ENCODE results near the gene SYT3.

SYT3 gene

DNA sequence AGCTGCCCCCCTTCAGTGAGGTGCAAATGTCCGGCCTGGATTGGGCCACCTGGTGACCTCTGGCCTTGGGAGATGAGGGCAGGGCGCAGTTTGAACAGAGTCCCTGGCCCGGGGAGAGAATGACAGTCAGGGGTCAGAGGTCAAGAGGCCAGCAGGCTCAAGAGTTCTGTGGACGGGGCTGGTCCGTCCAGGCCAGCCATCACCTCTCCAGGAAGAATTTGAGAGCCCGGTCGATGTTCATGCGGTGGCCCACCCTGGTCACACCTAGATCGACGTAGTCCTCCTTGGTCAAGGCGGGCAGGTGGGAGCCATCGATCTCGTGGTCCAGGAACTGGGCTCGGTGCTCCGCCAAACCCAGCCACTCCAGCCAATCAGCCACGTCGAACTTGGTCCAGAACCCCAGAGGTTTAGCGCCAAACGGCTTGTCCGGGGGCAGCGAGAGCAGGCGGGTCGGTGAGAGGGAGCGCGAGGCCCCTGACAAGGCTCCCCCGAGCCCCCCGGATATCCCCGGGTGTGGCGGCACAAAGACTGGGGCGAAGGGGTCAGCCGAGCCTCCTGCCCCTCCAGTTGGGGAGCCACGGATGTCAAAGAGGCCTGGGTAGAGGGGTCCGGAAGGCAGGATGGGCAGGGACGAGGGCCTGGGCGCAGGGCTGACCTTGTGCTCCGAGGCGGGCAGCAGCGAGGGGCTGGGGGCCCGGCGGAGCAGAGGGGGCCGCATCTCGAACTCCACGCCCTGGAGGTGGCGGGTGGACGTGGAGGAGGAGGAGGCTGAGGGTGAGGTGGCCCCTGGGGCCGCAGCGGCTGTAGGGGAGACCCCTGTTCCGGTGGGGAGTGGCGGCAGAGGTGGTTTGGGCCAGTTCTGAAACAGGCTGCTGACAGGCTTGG lies 22.3 kb upstream of the SYT3 start:
- DNase-seq (ENCODE audit: low read depth) = no peak

DNA sequence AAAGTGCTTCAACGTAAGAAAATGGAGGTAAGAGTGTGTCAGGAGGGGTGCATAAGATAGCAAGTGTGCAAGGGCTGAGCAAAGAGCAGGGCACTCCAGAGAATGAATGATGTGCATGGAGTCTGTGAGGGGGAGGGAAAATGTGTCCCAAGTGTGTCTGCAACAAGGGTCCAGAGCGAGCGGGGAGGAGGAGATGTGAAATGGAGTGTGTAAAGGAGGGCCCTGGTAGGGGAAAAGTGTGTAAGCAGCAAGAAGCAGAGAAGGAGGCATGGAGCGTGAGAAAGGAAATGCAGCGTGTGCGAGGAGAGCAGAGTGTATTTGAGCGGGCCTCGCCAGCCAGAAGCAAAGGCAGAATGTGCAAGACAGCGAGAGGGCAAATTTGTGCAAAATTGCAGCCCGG lies 21.3 kb upstream of the SYT3 start:
- no peak for DNase-seq (ENCODE audit: low read depth)

DNA sequence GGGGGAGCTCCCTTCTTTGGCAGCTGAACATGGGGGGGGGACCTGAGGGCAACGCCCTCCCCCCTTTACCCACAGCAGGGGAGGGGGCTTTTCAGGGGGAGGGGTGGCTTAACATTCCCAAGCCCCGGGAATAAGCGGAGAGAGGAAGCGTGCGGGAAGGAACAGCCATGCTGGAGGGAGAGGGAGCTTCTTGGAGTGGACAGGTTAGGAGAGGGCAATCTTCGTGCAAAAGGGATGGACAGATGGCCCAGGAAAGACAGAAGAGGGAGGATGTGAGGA lies 20.3 kb upstream of the SYT3 start:
- no peak for DNase-seq (ENCODE audit: low read depth)

DNA sequence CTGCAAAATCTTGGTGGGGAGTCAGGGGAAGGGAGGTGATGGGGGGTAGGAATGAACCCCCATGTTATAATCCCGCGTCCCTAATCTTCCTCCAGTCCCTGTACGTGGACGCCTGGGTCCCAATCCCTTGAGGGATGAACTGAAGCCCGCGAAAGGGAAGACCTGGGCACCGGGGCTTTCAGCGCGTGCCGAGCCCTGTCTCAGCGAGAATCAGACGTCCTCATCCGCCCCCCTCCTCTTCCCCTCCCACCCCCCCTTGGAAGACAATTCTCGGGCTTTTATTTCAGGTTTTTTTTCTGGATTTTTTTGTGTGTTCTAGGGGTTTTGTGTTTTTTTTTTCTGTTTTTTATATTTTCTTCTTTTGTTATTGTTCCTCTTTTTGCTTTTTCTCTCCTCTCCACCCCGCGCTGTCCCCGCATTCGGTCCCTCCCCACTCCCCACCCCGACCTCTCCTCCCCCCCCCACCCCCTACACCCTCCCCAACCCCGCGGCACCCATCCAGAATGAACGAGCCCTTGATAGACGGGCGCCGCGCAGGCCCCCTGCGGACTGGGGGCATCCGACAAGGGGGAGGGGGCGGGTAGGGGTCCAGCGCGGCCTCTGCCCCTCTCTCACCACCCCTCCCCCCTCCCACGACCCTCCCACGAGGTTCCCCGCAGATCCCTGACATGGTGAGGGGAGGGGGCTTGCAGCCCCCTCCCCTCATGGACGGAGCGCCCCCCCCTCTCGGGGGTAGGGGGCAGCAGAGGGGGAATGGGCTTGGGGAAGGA lies 19.8 kb upstream of the SYT3 start:
- DNase-seq (ENCODE audit: low read depth) = no peak

DNA sequence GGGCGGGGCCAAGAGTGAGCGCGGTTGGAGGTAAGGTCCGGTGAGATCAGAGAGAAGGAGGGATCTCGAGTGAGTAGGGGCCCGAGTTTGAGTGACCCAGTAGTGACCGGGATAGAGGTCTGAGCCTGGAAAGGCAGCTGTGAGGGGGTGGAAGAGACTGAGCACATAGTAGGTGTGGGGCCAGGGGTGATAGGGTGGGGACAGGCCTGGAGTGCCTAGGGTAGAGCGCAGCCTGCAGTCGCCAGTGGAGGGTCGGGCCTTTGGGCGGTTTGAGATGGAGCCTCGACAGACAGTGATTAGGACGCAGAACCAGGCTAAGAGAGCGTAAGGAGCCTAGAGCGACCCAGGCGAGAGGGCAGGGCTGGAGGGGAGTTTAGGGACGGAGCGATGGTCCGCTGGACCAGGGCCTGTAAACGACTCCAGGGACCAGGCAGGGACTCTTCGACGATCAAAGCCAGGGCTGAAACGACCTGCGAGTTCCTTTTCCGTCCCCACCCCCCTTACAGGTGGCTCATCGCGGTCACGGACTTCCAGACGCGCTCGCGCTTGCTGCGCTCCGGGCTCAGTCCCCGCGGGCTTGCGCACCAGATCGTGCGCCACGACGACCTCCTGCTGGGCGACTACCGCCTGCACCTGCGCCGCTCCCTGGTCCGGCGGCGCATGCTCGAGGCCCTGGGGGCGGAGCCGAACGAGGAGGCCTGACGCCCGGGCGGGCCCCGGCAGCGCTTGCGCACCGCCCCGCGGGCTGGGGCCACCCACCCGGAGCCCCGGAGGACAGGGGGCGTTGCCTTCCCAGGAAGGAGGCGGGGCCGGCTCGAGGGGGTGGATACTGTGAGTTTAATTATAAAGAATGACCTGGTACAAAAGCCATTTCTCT lies 19.0 kb upstream of the SYT3 start:
- no peak for DNase-seq (ENCODE audit: low read depth)

DNA sequence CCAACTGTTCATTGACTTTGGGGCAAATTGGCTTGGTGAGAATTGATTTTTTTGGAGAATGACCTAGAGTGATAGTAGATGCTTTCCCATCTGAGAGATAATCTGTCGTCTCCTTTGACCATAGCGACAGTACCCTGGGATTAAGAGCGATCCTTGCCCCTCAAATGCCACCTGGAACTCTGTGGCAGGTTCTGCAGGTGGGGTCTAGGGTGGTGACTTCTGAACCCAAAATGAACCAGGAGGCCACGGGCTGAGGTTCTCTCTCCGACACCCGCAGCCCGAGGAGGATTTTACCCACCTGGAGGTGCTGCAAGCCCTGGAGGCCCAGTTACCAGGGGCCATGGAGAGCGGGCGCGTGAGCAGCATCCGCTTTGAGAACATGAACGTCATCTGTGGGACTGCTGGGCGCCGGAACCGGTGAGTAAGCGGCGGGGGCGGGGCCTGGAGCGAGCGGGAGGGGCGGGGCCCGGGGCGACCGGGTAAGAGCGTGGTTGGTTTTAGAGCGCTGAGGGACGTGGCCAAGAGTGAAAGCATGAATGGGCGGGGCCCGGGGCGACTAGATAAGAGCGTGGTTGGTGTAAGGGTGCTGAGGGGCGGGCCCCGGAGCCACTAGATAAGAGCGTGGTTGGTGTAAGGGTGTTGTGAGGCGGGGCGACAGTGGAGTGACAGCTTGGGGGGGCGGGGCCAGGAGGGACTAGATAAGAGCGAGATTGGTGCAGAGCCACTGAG lies 18.2 kb upstream of the SYT3 start:
- peak; percentile 62 for DNase-seq (ENCODE audit: low read depth)

DNA sequence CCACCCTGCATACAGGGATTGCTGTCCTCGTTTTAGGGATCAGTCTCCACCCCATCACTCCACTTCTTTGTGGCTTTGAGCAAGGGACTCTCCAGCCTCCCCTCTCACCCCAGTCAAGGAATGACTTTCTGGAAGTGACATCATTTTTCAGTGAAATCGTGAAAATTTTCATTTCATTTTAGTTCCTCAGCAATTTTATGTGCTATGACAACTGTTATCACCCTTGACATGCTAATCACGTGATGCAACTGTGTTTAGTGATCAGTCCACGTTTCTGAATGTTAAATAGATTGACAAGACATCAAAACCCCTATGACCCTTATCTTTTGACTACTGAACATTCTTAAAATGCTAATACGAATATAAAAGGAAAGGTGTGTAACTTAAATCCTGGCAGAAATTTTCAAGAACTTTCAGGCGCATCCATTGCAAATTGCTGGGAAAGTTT lies 17.6 kb upstream of the SYT3 start:
- DNase-seq (ENCODE audit: low read depth) = no peak

DNA sequence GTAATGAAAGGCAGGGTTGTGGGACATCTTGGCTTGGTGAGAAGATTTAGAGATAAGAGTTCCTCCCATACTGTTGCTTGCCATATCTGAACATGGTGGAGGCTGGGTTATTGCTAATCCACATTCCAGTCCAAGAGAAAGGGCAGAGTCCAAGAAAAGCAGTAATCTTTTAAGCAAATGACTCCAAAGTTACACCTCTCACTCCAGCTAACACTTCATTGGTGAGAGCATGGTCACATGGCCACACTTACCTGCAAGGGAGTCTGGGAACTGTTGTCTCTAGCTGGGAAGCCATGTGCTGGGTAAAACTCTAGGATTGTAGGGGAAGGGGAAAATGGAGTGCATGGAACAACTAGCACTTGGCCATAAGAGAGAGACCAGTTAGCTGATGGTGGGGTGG lies 15.2 kb upstream of the SYT3 start:
- DNase-seq (ENCODE audit: low read depth) = no peak

DNA sequence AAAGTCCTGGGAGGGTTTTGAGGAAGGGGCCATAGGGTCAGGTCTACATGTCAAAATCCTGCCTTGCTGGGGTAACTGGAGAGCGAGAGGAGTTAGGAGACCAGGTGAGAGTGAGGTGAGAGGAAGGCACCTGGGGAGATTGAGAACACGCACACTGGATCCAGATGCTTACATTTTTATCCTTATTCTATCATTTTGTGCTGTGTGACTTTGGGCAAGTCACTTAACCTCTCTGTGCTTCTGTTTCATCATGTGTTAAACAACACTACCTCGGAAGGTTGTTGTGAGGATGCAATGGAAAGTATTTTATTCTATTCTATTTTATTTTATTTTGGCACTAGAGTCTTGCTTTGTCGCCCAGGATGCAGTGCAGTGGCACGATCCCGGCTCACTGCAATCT lies 13.0 kb upstream of the SYT3 start:
- no peak for DNase-seq (ENCODE audit: low read depth)

DNA sequence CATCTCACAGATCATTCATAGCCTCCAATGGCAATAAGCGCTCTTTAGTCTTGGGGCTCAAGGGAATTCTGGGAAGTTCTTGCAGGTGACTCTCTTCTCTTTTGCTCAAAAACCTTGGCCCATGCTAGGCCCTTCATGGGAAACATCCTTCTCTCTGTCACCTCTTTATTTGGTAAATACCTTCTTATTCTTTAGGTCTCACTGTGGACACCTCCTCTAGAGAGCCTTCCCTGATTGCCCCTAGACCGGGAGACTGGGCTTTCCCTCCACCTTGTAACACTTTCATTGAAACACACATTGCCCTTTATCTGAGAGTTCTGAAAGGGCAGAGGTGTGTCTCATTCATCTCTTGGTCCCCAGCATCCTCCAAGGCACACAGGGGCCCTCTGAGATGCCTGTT lies 11.5 kb upstream of the SYT3 start:
- no peak for DNase-seq (ENCODE audit: low read depth)

DNA sequence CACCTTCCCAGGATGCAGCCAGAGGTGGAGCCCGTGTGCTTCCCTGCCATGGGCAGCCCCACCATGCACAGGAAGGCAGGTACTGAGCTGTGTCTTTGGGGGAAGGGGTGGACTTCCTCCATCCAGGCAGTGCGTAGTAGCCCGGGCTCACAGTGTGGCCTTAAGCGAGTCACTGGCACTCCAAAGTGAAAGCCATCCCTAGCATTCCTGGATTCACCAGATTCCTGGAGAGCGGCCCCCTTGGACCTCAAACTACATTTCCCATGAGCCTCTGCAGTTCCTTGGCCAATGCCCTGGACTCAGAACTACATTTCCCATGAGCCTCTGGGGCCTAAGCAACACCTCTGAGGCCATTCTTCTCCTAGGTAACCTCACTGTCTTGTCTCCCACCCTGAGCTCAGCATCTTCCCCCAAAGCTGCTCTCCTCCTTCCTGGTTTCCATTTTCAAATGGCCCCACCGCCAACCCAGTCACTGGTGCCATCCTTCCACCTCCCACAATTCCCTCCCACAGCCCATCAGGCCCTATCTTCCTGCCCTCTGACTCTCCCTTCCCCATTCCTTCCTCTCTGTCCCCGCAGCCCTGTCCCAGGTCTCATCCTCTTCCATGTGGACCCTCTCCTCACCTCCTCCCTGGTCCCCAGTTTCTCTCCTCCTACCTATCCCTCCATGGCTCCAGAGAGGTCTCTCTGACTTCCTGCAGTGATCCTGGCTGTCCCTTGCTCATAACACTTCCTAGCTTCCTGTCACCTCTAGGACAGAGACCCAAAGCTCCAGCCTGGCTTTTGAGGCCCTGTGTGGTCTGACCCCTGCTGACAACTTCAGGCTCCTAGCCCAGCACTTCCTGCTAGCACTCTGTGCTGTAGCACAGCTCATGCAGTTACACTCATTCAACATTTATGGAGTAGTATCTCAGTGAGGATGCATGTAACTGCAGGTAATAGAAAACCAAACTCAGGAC lies 10.0 kb upstream of the SYT3 start, which contains the start of gene C19orf81:
C19orf81 (plus strand) TSS at position 13 of the 959 bp plus-strand sequence; CDS start at position 13, 0 bp downstream.
- no peak for DNase-seq (ENCODE audit: low read depth)

DNA sequence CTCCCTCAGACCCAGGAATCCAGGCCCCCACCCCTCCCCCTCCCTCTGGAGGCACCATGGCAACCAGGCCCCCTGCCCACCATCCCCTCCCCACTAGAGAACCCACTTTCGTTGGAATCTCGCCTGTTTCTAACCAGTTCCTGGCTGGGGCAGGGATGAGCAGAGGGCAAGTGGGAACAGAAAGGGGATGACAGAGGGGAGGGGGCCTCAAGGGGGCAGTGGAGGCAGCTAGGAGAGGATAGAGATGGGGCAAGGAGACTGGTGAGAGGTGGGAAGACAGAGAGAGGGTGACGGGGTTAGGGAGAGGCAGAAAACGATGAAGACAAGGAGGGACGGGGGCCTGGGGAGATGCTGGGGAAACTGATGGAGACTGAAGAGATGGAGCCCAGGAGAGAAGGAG lies 9.0 kb upstream of the SYT3 start:
- no peak for DNase-seq (ENCODE audit: low read depth)

DNA sequence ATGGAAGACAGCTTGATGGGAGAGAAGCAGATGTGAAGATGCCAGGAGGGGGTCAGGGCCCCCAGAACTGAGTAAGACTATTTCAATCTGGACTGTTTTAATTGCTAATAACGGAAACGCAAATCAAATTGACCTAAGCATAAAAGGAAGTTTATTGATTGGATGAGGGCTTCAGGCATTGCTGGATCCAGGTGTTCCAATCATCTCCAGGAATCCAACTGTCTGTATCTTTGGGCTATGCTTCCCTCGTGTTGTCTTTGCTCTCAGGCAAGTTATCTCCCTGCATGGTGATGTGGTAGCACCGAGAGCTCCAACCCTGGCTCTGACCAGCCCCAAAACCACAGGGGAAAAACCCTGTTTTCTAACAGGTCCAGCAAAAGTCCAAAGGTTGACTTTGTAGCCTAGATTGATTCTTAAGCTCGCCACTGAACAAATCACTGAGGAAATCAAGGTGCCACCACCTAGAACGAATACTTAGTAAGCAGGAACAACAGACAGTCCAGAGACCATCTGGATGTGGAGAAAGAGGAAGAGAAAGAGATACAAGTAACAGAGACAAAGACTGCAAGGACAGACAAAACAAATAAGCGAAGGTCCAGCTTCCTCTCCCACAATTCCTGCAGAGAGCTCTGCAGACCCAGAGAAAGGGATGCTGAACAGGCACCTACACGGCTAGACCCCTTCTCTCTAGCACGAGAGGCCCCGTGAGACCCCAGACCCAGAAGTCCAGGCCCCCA lies 8.4 kb upstream of the SYT3 start:
- DNase-seq (ENCODE audit: low read depth) = no peak

DNA sequence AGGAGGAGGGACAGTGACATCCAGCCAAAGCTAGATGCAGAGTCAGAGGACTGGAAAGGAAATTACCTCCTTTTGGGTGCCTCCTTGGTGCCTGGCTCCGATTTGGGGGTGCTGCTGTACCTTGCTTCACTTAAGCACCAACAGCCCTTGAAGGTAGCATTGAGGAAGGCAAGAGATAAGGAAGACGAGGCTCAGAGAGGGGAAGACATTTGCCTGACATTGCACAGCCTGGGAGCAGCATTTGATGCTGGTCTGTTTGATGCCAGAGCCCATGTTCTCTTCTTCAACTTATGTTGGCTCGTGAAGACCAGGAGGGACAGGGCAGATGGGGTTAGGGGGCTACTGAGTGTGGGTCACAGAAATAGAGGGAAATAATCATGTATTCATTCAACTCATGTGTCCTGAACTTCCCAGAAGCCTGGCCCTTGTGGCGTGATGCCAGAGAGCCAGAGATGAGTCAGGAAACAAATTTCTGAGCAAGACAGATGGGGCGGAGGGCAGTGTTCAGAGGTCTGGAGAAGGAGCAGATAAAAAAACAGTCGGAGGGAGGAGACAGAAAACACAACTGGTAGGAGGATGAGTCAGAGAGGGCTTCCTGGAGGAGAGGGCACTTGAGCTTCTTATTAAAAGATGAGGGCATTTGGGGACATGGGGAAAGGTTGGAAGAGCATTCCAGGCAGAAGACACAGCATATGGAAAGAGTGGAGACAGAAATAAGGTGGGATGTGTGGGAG lies 6.6 kb upstream of the SYT3 start:
- DNase-seq (ENCODE audit: low read depth) = no peak

DNA sequence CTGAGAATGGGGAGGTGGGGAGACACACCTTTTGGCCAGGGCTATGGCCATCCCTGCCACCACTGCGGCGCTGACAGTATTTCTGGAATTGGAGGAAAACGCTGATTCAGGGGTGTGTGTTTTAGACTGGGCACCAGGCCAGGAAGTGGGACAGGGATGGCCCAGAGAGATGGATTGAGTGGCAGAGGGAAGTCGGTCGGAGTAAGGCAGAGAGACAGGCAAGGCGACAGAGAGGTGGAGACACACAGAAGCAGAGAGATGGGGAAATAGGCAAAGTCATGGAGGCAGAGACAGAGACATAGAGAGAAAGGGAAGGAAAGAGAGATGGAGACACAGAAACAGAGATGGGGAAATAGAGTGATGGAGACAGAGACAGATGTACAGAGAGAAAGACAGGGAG lies 5.4 kb upstream of the SYT3 start:
- DNase-seq (ENCODE audit: low read depth) = no peak

DNA sequence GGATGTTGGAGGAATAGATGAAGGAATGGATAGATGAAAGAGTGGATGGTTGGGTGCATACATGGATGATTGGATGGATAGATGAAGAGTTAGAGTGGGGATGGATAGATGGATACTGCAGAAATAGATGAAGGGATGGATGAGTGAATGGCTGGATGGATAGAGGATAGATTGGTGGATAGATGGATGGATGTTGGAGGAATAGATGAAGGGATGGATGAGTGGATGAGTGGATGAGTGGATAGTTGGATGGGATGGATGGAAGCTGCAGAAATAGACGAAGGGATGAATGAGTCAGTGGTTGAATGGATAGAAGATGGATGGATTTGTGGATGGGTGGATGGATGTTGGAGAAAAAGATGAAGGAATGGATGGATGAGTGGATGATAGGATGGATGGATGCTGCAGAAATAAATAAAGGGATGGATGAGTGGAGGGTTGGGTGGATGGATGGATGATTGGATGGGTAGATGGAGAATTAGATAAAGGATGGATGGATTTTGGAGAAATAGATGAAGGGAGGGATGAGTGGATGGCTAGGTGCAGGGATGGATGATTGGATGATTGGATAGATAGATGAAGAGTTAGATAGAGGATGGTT lies 4.7 kb upstream of the SYT3 start:
- DNase-seq (ENCODE audit: low read depth) = no peak

DNA sequence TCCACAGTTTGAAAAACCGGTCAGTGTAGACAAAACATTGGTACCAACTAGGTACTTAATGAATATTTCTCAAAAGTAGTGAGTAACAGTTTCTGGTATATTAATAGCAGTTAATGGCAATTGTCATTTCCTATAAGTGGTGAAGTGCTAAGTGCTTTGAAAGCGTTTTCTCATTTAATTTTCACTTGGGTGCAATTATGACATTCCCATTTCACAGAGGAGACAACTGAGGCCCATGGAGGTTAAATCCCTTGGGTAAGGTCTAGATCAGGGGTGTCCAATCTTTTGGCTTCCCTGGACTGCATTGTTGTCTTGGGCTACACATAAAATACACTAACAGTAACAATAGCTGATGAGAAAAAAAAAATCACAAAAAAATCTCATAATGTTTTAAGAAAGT lies 687 bp upstream of the SYT3 start:
- no peak for DNase-seq (ENCODE audit: low read depth)

DNA sequence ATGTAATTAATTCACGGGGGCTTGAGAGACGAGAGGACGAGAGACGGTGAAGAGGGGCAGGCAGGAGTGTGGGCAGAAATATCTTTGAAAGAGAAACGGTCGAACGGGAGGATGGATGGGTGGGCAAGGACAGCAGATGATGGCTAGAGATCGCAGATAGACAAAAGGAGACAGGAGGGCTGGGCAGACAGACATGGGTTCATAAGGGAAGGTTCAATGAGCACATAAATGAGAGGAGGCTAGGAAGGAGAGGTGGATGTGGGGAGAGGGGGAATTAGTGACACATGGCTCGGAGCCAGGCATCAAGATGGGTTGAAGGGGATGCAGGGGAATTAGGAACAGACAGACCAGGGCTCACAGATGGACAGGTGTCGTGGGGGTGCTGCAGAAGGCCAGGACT lies 1.1 kb downstream of the SYT3 start:
- no peak for DNase-seq (ENCODE audit: low read depth)
